HG03097 (cell line): ENCODE data around the gene RHOF.

Source experiments
- ATAC-seq: cut with Tn5 transposase; IDR thresholded peaks from one replicate; pipeline ENCODE4 v1.9.1; 2021; ENCODE audit not compliant: unreplicated experiment, low FRiP score

RHOF gene, protein sequence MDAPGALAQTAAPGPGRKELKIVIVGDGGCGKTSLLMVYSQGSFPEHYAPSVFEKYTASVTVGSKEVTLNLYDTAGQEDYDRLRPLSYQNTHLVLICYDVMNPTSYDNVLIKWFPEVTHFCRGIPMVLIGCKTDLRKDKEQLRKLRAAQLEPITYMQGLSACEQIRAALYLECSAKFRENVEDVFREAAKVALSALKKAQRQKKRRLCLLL

DNA sequence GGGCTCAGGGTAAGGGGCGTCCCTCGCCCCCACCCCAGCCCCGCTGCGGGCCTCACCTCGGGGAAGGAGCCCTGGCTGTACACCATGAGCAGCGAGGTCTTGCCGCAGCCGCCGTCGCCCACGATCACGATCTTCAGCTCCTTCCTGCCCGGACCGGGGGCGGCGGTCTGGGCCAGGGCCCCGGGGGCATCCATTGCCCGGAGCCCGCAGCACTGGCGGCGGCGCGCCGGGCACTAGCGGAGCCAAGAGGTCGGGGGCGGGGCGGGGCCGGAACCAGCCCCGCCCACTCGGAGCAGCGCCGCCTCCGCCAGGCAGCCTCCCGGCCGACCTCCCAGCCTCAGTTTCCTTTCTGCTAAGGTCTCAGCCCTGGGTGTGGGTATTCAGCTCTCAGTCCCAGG, at the start of gene RHOF:
TSS of gene RHOF (minus strand) at position 249 of the 398 bp plus-strand sequence. CDS start at position 194, 55 bp downstream.
- peak; percentile 8 for ATAC-seq

DNA sequence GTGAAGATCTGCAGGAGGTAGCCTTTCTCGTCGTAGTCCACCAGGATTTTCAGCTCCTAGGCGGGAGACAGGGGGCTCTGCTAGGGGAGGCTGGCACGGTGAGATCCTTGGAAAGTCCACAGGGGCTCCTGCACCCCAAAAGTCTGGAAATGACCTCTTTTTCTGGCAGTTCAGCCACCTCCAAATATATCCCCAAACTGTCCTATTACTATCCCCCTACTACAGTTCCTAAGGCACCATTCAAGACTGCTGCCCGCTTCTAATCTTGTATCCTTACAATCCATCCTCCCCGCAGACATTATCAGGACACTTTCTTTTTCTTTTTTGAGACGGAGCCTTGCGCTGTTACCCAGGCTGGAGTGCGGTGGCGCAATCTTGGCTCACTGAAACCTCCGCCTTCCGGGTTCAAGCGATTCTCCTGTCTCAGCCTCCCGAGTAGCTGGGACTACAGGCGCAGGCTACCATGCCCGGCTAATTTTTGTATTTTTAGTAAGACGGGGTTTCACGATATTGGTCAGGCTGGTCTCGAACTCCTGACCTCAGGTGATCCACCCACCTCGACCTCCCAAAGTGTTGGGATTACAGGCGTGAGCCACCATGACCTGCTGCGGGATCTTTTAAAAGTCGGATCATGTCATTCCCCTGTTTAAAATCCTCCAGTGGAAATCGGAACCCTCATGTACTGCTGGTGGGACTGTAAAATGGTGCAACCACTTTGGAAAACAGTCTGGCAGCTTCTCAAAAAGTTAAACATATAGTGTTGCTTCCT, 46.7 kb upstream of the RHOF start:
- no peak for ATAC-seq

DNA sequence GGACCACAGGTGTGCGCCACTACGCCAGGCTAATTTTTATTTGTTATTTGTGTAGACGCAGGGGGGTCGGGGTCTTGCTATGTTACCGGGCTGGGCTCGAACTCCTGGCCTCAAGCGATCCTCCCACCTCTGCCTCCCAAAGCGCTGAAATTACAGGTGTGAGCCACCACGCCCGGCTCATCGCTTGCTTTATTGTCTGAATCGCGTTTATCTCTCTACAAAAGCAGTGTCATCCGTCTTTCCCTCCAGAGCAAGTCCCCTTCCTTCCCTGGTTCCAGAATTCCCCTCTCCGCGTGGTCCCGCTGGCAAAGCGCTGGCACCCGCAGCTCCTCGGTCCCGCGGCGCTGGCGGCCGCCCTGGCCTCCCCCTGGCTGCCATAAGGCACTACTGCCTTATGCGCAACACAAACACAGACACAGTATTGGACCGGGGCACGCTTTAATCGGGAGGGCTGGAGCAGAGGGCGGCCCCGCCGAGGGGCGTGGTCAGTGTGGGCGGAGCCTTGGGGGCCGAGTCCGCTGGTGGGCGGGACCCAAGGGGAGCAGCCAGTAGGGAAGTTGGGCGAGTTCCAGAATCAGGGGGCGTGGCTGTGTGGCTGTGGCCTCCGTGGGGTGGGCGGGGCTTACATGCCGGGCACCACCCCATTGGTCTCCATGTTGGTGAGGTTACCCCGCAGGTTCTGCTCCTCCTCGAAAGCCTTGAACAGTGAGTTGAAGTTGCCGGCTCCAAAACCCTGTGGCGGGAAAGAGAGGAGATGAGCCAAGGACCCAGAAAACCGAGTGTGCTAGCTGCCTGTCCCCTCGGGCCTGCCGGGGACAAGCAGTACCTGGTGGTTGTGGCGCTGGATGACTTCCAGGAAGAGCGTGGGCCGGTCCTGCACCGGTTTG, 45.9 kb upstream of the RHOF start:
- ATAC-seq = peak; percentile 95

DNA sequence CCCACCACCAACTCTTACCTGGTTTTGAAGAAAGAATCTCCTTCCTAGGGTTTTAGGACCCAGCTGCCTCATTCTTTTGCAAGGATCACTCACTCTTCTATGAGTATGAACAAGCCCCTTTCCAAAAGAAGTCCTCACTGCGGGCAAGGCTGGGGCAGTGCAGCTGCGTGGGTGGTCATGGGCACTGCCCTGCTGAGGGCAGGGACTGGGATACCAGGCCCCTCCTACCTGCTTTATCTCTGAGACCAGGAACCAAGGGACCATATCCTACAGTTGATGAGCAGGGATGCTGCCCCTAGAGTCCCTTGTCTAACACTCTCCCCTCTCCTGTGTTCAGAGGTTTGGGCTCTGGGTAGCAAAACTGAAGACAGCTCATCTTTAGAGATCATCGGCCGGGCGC, 44.6 kb upstream of the RHOF start:
- ATAC-seq = no peak

DNA sequence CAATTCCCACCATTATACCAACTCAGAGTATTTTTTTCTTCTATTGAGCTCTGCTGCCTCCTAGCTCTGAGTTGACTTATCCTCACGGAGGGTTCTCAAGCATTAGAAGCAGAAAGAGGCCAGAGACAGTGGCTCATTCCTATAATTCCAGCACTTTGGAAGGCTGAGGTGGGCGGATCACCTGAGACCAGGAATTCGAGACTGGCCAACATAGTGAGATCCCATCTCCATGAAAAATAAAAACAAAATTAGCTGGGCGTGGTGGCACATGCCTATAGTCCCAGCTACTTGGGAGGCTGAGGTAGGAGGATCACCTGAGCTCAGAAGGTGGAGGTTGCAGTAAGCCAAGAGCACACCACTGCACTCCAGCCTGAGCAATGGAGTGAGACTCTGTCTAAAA, 44.2 kb upstream of the RHOF start:
- ATAC-seq = no peak

DNA sequence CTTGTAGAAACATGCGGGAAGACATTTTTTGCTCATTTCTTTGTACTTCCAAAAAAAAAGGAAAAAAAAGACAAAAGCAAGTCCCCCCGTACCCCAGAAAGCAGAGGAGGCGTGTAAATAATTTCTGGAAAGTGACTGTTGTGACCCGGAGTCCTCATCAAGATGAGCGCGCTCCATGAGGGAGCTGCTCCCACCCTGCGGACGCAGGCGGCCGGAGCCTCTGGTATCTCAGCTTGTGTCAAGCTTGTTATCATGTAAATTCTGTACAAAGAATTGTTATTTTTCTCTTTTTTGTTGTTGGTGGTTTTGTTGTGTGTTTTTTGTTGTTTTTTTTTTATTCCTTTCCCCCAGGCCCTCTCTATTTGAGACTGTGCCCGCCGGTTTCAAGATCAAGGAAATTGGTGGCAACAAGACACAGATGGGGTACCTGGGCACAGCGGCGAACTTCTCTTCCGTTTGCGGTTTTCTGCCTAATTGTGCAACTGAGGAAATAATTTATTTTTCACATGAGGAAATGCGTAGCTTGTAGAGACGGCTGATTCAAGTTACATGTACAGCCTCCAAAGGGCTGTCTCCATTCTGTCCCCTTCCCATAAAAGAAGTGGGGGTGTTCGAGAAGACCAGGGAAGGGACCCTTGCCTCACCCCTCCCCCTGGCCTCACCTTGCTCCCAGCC, 38.2 kb upstream of the RHOF start:
- no peak for ATAC-seq

DNA sequence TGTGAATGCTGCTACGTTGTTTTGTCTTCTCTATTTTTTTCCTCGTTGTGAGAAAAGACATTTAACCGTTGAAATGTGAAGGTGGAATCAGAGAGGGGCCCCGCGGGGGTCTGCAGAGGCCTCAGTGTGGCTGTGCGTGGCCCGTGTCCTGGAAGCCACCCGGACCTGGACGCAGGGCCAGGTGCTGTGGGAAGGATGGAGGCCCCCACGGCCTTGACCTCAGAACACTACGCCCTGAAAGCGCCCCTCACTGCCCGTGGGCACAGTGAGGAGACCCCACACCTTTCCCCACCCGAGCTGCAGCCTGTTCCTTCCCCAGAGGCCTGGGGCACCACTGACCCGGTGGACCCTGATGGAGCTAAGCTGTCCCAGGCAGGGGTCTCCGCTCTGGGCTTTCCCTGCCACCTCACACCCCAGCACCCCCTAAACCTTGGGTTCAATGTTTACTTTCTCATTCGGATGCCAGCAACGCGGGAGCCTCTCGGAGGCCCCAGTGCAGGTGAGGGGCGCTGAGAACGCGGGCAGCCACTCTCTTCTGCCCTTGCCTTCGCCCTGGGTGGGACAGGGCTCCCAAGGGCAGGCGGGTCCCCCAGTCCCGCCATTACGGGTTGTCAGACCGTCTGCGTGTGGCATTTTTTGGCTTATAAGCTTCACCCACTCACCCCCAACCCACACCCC, 37.2 kb upstream of the RHOF start:
- ATAC-seq = no peak

DNA sequence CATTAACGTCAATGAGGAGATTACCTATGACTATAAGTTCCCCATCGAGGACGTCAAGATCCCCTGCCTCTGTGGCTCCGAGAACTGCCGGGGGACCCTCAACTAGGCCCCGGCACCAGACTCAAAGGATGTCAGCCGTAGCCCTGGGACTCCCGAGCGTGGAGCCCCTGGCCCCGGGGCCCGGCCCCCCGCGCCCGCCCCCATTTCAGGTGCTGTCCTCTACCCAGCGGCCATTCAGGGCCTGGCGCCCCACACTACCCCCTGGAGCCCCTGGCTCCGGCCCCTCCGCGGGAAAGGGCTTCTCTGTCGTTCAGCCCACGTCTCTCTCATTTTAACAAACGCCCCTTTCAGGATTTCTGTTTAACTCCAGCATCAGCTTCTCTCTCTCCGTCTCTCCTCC, 36.6 kb upstream of the RHOF start:
- no peak for ATAC-seq

DNA sequence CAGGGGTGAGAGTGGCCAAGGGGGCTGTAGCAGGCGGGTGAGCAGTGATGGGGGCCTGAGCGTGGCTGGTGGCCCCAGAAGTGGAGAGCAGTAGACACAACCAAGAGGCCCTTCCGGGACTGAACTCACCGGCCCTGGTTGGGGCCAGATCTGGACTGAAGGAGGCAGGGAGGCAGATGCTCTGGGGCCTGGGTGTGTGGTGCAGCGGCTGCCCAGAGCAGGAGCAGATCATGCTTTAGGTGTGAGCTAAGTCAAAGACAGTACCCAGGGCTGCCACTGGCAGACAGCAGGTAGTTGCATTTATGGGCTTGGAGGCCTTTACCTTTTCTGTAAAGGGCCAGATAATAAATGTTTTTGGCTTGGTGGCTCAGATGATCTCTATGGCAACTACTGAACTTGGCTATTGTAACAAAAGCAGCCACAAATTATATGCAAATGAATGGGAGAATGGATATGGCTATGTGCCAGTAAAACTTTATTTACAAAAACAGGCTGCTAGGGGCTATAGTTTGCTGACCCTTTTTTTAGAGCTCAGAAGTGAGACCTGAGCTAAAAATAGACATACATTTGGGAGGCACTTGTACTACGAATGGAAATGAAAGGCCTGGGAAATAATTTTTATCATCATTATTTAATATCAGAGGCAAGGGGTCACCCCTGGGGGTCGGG, 35.9 kb upstream of the RHOF start:
- ATAC-seq = no peak

DNA sequence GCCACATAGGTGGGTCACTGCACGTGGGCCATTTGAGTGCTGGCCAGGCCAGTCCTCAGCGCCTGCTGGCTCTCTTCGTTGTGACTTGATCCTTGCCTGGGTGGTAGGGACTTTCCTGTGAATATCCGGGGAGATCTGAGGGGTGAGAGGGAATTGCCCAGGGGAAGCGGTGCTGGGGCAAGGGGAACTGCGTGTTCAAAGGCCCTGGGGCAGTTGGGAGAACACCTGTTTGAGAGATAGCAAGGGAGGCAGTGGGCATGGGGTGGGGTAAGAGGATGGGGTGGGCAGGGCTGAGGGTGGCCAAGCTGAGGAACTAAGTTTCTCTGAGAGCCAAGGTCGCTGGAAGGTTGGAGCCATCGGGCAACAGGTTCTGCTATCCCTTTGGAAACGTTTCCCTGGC, 35.3 kb upstream of the RHOF start:
- ATAC-seq = no peak

DNA sequence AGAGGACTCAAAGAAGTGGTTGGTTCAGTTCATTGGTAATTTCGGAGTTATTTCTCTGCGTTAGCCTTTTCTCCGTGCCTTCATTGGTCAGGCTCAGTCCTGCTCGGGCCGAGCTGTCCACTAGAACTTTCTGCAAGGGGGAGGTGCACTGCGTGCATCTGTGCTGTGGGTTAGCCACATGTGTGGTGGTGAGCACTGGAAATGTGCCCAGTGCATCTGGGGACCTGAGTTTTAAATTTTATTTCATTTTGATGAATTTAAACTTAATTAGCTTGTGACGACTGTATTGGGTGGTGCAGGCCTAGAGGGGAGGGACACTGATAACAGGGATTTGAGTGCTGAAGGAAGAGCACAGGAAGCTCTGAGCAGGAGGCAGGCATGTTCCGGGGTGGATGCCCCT, 34.8 kb upstream of the RHOF start:
- no peak for ATAC-seq

DNA sequence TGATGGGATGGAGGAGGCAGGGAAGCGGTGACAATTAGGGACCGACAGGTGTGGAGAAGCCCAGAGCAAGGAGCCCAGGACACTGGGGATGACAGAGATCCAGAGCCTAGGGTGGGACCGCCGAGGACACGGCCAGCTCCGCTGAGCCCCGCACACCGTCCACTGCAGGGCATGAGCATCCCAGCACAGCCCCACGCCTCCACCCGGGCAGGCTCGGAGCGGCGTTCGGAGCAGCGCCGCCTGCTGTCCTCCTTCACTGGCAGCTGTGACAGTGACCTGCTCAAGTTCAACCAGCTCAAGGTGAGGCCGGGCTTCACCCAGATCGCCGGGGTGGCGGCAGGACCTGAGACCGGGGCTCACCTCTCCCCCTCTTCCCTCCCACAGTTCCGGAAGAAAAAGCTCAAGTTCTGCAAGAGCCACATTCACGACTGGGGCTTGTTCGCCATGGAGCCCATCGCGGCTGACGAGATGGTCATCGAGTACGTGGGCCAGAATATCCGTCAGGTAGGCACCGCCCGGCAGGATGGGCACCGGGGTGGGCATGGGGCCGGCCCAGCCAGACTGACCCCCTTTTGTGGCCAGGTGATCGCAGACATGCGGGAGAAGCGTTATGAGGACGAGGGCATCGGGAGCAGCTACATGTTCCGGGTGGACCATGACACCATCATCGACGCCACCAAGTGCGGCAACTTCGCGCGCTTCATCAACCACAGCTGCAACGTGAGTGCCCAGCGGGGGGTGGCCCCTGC, 34.0 kb upstream of the RHOF start:
- no peak for ATAC-seq

DNA sequence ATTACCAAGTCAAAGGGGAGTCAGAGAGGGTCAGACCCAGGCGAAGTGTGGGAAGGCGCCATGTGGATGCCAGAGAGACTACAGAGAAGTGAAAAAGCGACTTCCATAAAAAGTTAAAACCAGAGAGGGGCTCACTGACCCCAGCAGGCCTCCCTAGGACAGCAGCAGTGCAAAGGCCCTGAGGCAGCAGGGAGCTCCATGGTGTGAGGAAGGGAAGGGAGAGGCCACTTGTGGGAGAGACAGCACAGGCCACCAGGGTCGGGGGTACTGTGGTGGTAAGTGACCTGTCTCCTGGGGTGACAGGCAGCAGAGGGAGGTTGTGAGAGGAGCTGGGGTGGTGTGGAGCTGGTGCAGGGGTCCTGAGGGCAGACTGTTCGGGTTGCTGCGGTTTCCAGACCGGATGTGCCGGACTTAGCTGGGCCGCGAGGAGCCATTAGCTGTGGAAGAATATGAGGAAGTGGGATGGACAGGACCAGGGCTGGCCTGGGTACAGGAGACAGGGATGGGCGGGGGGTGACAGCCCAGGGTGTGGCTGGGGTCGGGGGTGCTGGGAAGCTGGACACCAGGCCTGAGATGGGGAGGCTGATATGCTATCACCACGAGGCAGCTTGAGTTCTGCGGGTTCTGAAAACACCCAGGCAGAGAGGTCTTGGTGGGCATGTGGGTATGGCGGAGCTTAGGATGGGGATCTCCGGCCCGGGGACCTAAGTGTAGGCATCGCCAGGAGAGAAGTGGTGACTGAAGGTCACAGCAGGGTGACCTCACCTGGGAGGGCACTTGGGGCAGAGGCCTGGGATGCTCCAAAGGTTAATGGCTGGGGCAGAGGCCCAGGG, 33.0 kb upstream of the RHOF start:
- ATAC-seq = no peak

DNA sequence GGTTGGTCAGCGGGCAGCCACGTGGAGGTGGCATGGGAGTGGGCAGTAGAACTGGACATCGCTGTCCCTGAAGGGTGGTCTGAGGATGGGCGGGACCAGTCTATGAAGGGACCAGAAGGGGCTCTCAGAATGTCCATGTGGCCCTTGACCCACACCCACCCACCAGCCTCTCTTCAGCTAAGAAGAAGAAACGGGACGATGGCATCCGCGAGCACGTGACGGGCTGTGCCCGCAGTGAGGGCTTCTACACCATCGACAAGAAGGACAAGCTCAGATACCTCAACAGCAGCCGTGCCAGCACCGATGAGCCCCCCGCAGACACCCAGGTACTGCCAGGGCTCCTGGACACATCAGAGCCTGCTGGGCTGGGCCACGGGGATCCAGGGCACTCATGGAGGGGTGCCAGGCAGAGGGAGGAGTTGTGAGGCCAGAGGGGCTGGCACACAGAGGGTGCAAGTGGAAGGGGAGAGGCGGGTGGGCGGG, 31.6 kb upstream of the RHOF start:
- no peak for ATAC-seq

DNA sequence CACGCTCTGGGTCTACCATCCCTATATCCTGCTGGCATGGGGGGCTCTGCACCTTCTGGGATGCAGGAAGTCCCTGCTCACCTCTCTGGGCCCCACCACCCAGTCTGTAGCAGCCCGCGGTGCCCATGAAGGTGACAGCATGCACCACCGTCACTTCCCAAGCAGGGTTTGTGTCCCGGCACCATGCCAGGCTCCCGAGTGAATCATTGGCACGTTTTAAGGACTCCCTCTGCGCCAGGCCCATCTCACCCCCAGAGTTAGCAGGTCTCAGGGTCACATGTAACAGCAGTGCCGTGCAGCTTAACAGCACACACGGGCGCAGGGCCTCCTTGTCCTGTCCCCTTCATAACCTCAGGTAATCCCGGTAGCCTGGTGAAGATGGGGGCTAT, 30.2 kb upstream of the RHOF start:
- no peak for ATAC-seq

DNA sequence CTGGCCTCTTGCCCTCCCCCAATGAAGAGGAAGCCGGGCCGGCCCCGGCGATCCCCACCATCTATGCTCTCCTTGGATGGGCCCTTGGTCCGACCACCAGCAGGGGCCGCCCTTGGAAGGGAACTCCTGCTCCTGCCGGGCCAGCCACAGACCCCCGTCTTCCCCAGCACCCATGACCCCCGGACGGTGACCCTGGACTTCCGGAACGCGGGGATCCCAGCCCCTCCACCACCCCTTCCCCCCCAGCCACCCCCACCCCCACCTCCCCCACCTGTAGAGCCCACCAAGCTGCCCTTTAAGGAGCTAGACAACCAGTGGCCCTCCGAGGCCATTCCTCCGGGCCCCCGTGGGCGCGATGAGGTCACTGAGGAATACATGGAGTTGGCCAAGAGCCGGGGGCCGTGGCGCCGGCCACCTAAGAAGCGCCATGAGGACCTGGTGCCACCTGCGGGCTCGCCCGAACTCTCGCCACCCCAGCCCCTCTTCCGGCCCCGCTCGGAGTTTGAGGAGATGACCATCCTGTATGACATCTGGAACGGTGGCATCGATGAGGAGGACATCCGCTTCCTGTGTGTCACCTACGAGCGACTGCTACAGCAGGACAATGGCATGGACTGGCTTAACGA, 29.7 kb upstream of the RHOF start:
- ATAC-seq = no peak

DNA sequence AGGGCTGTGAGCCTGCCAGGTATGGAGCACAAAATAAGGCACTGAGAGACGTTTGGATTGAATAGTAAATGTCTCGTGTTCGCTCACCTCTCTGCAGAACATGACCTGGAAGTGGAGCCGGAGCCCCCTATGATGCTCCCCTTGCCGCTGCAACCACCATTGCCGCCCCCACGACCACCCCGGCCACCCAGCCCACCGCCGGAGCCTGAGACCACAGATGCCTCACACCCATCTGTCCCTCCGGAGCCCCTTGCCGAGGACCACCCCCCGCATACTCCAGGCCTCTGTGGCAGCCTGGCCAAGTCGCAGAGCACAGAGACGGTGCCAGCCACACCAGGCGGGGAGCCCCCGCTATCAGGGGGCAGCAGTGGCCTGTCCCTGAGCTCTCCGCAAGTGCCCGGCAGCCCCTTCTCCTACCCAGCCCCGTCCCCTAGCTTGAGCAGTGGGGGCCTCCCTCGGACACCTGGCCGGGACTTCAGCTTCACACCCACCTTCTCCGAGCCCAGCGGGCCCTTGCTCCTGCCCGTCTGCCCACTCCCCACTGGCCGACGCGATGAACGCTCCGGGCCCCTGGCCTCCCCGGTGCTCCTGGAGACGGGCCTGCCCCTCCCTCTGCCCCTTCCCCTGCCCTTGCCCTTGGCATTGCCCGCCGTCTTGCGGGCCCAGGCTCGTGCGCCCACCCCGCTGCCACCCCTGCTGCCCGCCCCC, 29.1 kb upstream of the RHOF start:
- ATAC-seq = no peak
